HG03097 (cell line): ENCODE results near the gene CDCP1.
A peak's percentile ranks its signal among the peaks of the same experiment; 100 is the strongest.
"Not testable (repeated sequence)": the region's sequence is repeated elsewhere in the genome, so short reads cannot be mapped to it uniquely, and the experiment has no call there.

Source experiments
- ATAC-seq: cut with Tn5 transposase; IDR thresholded peaks from one replicate; pipeline ENCODE4 v1.9.1; 2021; ENCODE audit not compliant: unreplicated experiment, low FRiP score

Gene CDCP1

DNA sequence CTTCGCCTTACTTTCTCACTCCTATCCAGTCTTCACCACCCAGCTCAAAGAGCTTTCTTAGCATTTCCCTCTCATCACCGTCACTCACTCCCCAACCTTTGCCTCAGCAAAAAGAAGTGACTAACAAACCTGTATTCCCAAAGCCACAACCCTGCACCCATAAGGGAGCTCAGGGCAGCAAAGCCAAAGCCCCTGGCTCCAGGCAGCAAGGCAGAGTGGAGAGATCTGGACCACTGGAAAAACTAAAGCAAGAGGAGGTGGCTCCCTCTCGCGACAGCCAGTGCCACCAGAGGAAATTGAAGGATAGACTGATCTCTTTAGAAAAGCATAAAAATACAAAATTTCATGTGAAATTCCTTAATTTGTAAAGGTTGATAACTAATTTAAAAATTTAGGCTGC, 25.1 kb upstream of the CDCP1 start:
- no peak for ATAC-seq

DNA sequence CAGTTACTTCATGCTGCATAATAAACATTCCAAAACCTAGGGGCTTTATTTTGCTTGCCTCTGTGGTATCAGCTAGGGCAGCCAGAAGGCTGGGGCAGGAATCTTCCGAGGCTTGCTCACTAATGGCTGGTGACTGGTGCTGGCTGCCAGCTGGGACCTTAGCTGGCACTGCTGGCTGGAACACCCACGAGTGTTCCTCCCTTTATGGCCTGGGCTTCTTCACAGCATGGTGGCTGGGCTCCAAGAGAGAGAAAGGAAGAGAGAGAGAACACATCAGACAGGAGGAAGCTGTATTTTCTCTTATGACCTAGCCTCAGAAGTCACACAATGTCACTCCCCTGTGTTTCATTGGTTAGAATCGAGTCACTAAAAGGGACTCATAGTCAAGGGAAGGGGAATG, 23.9 kb upstream of the CDCP1 start:
- no peak for ATAC-seq

DNA sequence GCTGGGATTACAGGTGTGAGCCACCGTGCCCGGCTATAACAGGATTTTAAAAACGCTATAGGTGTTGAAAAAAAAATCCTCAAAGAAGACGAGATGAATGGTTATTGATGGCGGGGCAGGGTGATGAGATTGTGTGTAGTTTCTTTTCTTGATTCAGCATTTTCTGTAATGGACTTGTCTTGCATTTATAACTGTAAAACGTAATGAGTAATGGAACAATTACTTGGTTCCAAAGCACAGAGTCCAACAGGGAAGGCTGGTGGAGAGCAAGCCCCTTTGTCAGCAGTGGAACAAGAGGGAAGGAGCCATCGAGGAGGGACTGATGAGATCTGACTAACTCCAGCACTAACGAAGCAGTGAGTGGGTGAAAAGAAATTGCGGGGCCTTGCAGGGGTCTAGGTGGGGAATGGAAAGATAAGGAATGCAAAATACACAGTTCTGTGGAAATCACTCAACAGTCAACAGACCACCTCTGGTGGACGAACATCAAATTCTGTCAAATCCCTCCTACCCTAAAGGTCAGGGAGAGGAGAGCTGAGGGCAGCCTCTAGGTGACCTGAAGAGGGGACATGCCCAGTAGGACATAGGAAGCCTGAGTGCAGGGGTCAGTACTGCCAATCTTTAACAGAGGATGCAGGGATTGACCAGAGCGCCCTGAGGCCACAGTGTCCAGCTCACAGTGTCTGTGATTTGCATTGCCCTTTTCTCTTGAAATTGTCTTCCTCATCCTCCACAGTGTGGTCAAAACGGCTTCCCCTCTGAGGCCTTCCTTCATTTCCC, 23.1 kb upstream of the CDCP1 start:
- no peak for ATAC-seq

DNA sequence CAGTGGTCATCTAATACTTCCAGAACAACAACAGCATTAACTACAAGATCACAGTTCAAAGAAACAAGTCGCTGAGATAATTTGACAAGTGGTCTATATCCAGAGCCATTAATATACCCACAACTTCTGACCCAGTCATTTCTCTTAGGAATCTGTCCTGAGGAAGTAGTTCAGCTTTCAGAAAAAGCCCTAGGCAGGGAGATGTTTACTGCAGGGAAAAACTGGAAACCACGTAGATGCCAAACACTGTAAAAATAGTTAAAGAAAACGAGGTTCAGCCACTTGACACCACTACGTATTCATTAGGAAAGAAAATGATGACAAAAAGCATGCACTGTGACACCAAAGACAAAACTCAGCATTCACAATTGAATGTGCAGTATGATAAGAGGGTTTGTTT, 22.3 kb upstream of the CDCP1 start:
- ATAC-seq, result no peak

DNA sequence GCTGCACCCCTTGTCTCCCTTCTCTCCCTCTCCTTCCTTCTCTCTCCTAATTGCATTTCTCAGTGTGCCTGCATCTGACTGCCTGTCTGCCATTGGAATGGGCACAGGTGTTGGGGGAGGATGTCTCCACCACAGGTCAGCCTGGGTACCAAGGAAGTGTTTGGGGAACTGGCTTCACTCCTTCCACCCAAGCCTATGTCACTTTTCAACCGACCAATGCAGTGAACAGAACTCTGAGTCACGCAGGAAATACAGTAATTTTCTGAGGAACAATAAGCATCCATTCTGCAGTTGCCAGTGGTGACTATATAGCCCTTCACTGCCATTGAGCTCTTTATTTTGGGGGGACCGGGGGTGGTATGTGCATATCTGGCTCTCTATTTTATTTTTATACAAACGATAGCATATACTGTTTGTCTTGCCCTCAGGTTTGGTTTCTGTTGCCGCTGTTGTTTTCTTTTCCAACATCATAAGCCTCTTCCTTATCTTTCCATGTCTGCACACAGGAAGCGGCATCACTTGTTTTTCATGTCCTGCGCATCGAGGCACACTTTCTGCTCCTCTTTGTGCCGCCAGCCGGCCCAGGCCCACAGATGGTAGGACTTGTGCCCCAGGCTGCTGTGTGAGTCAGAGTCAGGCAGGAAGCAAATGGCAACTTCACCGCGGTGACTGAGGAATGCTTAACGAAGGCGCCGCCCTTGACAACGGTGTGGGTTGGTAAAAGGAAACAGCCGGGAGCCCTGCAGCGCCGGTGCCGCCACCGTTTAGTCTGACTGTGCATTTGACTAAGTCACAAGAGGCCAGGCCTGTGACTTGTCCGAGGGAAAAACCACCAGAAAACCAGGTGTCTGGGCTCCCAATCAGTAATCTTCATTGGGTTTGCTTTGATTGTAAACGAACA, 21.1 kb upstream of the CDCP1 start:
- ATAC-seq, result peak; percentile 81

DNA sequence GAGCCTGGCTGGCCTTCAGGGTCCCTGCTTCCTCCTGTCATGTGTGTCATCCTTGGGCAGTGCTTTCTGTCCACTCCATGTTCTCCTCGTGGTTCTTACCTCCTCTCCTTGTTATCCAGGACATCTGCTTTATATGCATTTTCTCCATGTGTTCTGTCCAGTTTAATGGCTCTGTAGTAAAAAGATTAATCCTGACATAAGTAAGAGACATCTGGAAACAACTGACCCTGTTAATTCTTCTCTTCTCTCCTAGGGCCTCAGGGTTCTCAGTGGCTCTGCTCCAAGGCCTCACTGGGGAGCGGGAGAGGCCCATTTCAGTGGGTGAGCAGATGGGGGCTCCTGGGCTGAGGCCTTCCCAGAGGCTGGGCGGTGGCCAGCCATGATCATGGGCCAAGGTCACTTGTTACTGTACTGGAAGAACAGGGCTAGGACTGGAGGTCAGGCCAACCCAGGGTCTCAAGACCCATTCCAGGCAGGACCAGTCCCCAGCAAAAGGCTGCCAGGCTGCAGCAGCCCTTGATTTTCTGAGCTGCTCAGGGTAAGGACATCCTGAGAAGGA, 20.2 kb upstream of the CDCP1 start:
- no peak for ATAC-seq

DNA sequence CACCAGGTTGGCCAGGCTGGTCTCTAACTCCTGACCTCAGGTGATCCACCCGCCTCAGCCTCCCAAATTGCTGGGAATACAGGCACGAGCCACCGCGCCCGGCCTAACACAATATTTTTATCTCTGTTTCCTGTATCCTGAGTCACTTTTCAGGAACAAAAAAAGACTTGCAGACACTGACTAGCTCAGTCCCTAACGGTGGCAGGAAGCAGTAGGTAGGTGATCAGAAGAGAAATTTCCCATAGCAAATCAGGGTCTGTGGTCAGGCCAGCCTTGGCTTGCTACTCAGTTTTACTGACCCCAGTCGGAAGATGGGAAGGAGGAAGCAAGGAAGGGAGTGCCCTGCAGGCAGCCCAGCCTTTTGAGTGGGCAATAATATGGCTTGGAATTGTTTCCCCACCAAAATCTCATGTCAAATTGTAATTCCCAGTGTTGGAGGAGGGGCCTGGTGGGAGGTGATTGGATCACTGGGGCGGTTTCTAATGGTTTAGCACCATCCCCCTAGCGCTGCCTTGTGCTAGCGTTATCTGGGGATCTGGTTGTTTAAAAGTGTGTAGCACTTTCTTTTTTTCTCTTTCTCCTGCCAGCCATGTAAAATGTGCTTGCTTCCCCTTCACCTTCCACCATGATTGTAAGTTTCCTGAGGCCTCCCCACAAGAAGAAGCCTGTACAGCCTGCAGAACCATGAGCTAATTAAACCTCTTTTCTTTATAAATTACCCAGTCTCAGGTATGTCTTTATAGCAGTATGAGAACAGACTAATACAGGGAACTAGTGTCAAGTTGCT, 19.5 kb upstream of the CDCP1 start:
- no peak for ATAC-seq

DNA sequence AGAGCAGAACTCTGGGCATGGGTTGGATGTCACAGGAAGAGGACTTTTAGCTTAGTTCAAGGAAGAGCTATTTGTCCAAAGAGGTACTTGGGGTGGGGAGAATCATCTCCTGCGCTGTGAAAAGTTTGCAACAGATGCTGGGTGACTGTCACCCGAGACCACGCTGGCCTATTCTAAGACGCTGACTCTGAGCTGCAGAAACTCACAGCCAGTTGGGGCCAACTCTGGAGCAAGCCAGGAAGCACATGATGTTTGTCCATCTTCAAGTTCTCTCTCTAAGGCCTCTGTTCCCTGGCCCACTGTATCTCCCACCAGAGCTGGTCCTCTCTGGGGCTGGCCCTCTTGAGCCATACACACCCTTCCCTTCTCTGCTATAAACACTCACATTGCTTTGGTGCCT, 17.9 kb upstream of the CDCP1 start:
- ATAC-seq, result no peak

DNA sequence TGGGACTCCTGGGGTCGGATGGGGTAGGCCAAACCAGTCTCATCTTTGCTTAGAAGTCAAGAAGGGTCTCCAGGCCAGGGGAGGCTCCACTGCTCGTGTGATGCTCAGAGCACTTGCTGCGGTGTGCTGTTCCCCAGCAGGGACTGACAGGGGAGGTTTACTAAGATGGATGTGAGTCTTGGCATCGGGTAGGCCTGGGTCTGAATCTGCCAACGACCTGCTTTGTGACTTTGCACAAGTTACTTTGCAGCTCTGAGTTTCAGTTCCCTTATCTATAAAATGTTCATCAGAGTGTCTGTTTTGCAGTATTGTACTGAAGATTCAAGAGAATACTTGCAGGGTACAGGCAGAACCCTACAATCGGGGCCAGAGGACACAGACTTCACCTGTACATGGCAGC, 17.3 kb upstream of the CDCP1 start:
- ATAC-seq, result no peak

DNA sequence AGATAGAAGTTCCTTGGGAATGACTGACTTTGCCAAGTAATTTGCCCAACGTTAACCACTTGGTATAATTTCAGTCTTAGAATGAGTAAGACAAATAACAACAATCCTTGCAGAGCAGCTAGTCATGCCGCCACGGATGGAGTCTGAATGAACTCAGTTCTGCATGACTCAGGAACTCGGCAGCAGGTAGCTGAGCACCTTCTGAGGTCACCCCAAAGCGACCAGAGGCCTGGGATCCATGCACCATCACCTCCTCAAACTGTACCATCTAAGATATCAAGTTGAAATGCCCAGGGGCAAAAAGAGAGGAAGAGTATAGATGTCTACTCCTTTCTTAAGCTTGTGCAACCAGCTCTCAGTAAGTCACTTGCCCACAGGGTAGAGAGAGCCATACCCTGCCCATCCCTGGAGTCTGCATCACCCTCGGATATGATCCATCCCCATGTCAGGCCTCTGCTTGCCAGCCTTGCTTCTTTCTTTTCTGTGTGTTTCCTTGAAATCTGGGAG, 8.5 kb upstream of the CDCP1 start:
- ATAC-seq, result no peak

DNA sequence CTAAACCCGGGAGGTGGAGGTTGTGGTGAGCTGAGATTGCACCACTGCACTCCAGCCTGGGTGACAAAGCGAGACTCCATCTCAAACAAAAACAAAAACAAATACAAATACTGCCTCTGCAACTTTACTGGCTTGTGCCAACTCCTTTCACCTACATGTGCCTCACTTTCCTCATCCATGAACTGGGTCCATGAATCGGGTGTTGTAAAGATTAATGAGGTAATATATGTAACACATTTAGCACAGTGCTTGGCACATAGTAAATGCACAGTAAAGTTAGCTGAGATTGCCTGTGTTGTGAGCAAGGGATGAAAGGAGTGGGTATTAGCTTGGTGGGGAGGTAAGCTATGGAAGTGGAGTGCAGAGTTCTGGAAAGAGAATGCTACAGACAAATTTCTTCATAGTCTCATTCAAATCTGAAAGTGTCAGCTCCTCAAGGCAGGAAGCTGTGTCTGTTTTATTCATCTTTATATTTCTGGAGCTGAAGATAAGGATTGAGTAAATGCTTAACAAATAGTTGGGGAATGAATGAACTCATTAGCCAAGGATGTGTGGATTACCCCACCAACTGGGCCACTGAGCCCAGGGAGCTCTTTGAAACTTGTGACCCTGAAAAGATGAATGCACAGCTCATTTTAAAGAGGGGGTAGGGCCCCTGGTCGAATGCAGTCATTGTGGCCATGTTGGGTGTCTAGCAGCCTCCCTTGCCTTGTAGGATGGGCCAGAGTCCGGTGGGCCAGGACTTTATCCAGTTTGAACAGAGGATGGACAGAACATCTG, 7.7 kb upstream of the CDCP1 start:
- no peak for ATAC-seq

DNA sequence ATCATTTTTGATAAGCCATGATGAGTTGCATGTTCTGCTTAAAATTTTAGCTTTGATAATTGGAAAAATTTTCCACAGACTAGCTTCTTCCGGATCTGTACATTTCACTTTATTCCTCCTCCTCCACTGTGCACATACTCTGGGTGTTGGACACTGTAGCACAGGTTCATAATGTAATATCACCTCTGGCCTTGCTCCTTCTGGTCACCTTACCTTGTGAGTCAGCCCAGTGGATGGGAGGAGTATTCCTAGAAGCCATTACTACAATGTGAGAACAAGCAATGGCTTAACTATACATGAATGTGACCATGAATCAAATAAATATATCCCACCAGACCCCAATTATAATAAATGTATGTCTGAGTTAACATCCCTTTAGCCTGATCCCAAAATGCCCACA, 6.1 kb upstream of the CDCP1 start:
- ATAC-seq, result no peak

DNA sequence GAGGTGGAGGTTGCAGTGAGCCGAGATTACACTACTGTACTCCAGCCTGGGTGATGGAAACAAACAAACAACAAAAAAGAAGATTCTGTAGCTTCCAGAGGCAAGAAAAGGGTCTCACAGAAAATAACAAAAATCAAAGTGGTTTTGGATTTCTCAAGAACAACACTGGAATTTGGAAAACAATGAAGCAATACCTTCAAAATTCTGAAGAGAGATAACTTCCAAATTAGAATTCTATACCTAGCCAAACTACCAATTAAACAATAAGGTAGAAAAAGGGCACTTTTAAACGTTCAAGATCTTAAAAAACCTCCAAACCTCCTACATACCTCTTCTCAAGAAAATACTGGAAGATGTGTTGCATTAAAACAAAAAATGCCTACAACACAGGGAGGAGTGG, 4.9 kb upstream of the CDCP1 start:
- ATAC-seq, result no peak

DNA sequence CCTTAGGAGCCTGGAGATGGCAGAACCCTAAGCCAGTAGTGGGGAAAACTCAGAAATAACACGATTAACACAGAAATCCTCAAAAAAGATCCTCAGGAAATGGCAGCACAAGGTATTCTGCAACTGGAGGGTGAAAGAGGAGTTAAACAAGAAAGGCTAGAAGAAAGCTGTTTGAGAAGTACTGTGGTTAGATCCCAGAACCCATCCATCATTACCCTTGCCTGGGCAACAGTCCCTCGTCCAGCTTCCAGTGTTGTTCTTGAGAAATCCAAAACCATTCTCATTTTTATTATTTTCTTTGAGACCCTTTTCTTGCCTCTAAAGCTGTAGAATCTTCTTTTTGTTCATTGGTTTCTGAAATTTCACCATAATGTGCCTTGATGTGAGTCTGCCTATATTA, 2.7 kb upstream of the CDCP1 start:
- ATAC-seq, result no peak

DNA sequence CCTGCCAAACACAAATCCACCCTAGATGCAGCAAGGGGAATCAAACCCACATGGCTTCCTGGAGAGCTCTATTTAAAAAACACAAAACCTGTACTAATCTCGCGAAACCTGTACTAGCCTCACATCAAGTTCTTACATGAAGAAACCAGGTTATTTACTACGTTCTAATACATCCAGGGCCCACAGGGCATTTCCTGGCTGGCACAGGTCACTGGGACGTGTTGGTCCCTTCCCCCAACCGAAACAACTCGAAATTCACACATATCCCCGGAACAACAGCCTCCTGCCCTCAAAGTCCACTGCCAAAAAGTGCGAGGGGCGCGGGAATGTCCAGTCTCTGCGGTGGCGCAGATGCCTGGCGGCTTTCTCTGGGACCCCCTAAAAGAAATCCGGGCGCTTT, 955 bp downstream of the CDCP1 start:
- no peak for ATAC-seq

DNA sequence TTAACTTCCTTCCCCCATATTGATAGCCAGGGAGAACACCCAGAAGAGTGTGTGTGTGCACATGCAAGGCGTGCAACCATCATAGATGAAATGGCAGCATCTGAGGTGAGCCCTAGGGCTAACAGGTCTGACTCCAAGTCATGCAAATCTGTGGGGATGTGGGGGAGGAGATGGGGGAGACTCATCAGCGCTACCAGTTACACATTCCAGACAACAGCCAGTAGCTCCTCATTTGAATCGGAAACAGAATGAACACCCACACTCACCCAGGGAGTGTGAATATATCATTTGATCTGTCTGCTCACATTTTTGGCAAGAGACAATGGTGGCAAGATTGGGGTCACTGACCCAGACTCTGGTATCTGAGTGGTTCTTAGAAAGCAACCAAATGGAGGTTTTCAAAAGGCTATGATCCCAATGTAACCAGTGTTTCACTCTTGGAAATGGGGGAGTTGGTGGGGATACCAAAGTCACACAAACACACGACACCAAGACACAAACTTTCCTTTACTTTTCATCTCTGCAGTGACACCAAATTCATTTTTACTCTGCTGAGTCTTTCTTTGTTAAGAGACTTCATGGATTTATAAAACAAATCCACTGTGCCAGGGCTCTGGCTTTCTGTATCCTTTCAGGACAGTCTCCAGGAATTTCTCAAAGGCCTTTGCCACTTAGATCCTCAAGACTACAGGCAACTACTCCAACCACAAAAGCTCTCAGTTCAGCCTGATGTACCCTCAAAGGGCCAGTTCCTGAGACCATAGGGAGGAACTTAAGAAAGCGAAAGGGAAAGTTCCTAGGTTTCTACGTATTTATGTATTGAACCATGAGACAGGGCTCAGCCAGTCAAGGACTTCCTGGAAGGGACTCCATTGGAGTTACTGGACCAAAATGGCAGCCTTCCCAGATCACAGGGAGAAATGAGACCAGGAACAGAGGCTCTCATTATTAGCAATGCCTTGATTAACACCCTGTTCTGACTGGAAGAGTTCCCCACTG, 2.2 kb downstream of the CDCP1 start:
- ATAC-seq, result no peak

DNA sequence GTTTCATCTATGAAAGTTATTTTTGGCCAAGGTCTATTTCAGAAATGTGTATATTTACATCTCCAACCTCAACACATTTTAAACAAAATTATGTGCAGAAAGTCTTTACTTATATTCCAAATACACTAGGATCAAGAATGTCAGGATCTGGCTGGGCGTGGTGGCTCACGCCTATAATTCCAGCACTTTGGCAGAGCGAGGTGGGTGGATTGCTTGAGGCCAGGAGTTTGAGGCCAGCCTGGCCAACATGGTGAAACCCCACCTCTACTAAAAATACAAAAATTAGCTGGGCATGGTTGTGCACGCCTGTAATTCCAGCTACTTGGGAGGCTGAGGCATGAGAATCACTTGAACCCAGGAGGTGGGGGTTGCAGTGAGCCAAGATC, 5.4 kb downstream of the CDCP1 start:
- ATAC-seq, result not testable (repeated sequence)

DNA sequence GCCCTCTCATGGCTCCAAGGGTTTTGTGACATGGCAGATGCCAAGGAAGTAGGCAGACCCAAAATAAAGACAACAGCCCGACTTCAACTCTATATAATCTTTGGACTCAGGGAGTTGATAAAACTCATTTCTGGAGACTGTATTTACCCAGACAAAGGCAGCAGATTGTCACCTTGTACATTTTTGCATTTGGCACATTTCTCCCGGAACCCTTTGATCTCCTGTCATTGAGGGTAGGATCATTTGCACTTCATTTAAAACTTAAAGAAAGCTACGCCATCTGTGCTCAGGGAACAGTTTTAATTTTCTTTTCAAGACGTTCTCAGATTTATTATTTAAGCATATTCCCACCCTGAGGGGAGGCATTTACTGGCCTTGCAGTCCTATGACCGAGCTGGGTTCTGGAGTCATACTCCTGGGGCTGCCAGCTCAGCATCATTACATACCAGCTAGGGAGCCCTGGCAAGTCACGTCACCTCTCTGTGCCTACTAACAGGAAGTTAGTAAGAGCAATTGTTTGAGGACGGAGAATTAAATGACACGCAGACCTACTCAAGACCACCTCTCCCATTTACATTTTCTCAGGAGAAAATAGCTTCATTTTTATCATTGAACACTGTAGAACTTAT, 5.9 kb downstream of the CDCP1 start:
- ATAC-seq, result no peak
